Testis (tissue), 3 donors: ENCODE data around the gene RPL18A. TPM values are rescaled to one million over a fixed set of nuclear protein-coding genes. Genes with fewer than 3 reads are reported as not detected.

ENCODE experiments used
- DNase-seq: peaks from one replicate; pipeline ENCODE4 v3.0.0-alpha.2; 2019
- H3K27ac ChIP-seq, 2 donors: fragments of 200-600 bp; sonication (generic); one replicate each; pipeline ENCODE4 v1.5.1; 2019
- H3K27me3 ChIP-seq: fragments of 200-600 bp; sonication (generic); one replicate; pipeline ENCODE4 v1.5.1; 2019
- H3K36me3 ChIP-seq: fragments of 200-600 bp; sonication (generic); one replicate; pipeline ENCODE4 v1.5.1; 2017; ENCODE audit warnings: low read depth; ENCODE audit errors: missing control alignments
- H3K4me1 ChIP-seq: fragments of 200-600 bp; sonication (generic); one replicate; pipeline ENCODE4 v1.5.1; 2019
- H3K4me3 ChIP-seq, 2 donors: fragments of 200-600 bp; sonication (generic); one replicate each; pipeline ENCODE4 v1.5.1; 2017 to 2019
- H3K9me3 ChIP-seq: fragments of 200-600 bp; sonication (generic); one replicate; pipeline ENCODE4 v1.5.1; 2017
- CTCF ChIP-seq, 3 experiments: fragments of 450-650 bp in 2 of 3; fragments of 200-600 bp in 1 of 3; sonication (generic) in 1 of 3; IDR thresholded peaks; one replicate each; pipeline ENCODE4 v1.5.1; 2016 to 2019; ENCODE audit warnings: antibody characterized with exemption in 3 of 3, mild to moderate bottlenecking in 2 of 3, moderate library complexity in 1 of 3
- POLR2A ChIP-seq: fragments of 450-650 bp; IDR thresholded peaks from one replicate; pipeline ENCODE4 v1.6.1; 2017; ENCODE audit warnings: antibody characterized with exemption, mild to moderate bottlenecking, moderate library complexity
- WGBS, 2 donors: methylation state at CpG; one replicate each; pipeline ENCODE4 v1.1.5; 2018; 5-methylcytosine and 5-hydroxymethylcytosine counted together
- intact Hi-C: fragments of 100-400 bp; cut with DNase I; formaldehyde crosslinking; loops from one replicate; pipeline ENCODE4 v1.15.1; 2023; ENCODE audit warnings: low total_unique reads
- polyA plus RNA-seq: library from polyadenylated mRNA; stranded (reverse); fragments of 350-450 nt; fragmentation: Illumina TruSeq; extraction: RNeasy Lipid Tissue Mini Kit (QIAGEN cat#74804); gene quantifications from one replicate; pipeline ENCODE4 v1.2.3, GENCODE V29; 2014; ENCODE audit warnings: low read depth, low replicate concordance; ENCODE audit not compliant: insufficient read depth
- total RNA-seq, 2 donors: library from RNA; depleted of rRNA; stranded (reverse); fragments of >200 nt; gene quantifications; one replicate each; pipeline ENCODE4 v1.2.3, GENCODE V29; 2016

RPL18A gene
- total and polyA plus RNA-seq, 3 donors from 2014 or later: 551 to 1,098 (median 828) TPM

- TF ChIP-seq POLR2A: no peak
- TF ChIP-seq CTCF (IDR thresholded peaks at IDR 0.05): no peak
- H3K9me3 ChIP-seq: no peaks in the 10 kb centered on the region
- H3K4me3 ChIP-seq: no peak overlapping the region
- no peak for DNase-seq
- H3K36me3 ChIP-seq: no peaks in the 10 kb centered on the region
- peaks cover 7% of the 10 kb centered on the region for H3K4me1 ChIP-seq
- intact Hi-C loops: no loop called here
- H3K27me3 ChIP-seq: no peaks in the 10 kb centered on the region
- WGBS, 2 donors: 86 to 89% methylated on average over 6 of the region's 6 CpGs
- H3K27ac ChIP-seq: no peak overlapping the region
These were observed 19.7 kb upstream of the RPL18A start for GRCh38 chr19:17840019-17840418.

DNA sequence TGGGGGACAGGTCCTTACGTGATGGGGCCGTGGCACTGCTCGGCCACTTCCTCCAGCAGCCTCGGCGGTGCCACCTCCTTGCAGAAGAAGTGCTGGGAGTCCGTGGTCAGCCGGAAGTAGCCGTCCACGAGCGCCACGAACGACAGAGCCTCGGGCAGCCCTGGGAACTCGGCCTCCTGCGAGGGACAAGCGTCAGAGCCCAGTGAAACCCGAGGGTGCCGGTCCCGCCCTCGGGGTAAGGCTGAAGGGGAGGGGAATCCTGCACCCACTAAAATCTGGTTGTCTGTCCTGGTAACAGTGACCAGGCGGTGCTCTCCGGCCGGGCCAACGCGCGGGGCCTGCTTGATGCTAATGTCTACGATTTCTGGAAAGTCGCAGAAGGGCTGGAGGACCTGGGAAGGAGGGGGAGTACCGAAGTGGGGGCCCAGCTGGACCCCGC lies 18.3 kb upstream of the RPL18A start:
- no peaks in the 10 kb centered on the region for H3K27me3 ChIP-seq
- intact Hi-C loops: no loop called here
- H3K36me3 ChIP-seq: no peaks in the 10 kb centered on the region
- TF ChIP-seq CTCF (IDR thresholded peaks at IDR 0.05): no peak
- TF ChIP-seq POLR2A: no peak
- no peaks in the 10 kb centered on the region for H3K9me3 ChIP-seq
- peak overlapping the region; percentile 52 to 53 for H3K4me3 ChIP-seq
- H3K27ac ChIP-seq: peak overlapping the region; percentile 71 to 93
- no peak for DNase-seq
- H3K4me1 ChIP-seq: peaks cover 7% of the 10 kb centered on the region
- 6 to 22% methylated on average over 20 to 30 of the region's 30 CpGs for WGBS, 2 donors

DNA sequence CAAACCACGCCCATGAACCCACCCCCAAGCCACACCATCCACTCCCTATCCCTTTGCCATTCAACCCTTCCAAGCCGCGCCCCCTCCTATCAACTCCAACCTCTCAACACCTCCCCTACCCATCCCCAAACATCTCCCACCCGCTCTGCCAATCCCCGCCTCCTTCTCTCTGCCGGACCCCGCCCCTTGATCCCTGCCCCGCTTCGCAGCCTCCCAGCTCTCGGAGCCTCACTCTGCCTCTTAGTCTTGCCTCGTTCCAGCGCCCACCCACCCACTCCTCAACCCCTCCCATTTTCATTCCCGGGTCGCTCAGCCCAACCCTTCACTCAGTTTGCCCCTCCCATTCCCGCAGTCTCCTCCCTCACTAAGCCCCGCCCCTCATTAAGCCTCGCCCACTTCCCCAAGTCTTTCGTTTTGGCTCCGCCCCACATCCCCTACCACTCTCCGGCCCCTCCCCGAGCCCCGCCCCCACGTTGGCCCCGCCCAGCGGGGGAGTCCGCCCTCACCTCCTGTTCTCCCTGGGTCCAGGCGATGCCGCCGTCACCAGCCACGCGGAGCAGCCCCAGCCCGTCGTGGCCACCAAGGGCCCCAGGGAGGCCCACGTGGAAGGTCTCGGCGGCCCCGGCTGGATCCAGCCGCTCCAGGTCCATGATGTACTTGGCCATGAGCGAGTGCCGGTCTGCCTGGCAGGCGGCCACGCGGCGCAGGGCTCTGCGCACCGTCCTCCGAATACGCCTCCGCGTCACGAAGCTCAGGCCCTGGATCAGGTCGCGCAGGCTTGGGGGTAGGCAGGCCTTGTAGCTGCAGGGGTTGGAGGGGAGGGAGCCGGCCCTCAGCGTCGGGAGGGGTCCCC lies 17.7 kb upstream of the RPL18A start:
- intact Hi-C loops: no loop called here
- peak; percentile 94 for DNase-seq
- H3K27ac ChIP-seq: peak overlapping the region; percentile 71 to 93
- H3K36me3 ChIP-seq: no peaks in the 10 kb centered on the region
- no peaks in the 10 kb centered on the region for H3K9me3 ChIP-seq
- H3K4me1 ChIP-seq: peaks cover 8% of the 10 kb centered on the region
- WGBS, 2 donors: 12 to 23% methylated on average over 29 to 51 of the region's 56 CpGs
- no peaks in the 10 kb centered on the region for H3K27me3 ChIP-seq
- peak overlapping the region; percentile 52 to 53 for H3K4me3 ChIP-seq
- no peak for TF ChIP-seq CTCF (IDR thresholded peaks at IDR 0.05)
- TF ChIP-seq POLR2A: peak; percentile 32

GRCh38 chr19:17842663-17843291 lies 16.9 kb upstream of the RPL18A start:
- Histone ChIP-seq H3K27me3 (no peaks in the 10 kb centered on the region), H3K27ac (peak overlapping the region; percentile 71 to 93), H3K4me1 (peaks cover 13% of the 10 kb centered on the region), H3K9me3 (no peaks in the 10 kb centered on the region), H3K36me3 (no peaks in the 10 kb centered on the region), H3K4me3 (peak overlapping the region; percentile 52 to 53)
- WGBS, 2 donors: 35 to 44% methylated on average over 13 to 19 of the region's 20 CpGs
- intact Hi-C loops: no loop called here
- TF ChIP-seq POLR2A (no peak), CTCF (IDR thresholded peaks at IDR 0.05) (no peak)
- no peak for DNase-seq
